SK-N-SH (cell line): ENCODE results near the gene EIF3D. TPM values are rescaled to one million over a fixed set of nuclear protein-coding genes. Genes with fewer than 3 reads are reported as not detected.
A peak's percentile ranks its signal among the peaks of the same experiment; 100 is the strongest.

Experiments
- CTCF ChIA-PET: fragments of 300-600, 350-600 bp; formaldehyde crosslinking; extraction: SDS; loops from one replicate; lab custom pipeline; 2021; lab: Yijun Ruan, JAX
- POLR2A ChIA-PET: fragments of 350-600 bp; sonication (Branson Sonifier 250); formaldehyde crosslinking; extraction: SDS; loops from one replicate; lab custom pipeline; 2020; ENCODE audit warnings: antibody characterized with exemption, inconsistent platforms; lab: Yijun Ruan, JAX
- DNase-seq: peaks from one replicate; pipeline ENCODE4 v3.0.0; 2012
- H2AFZ ChIP-seq: fragments of 200-600 bp; sonication (generic); 2 replicates; pipeline ENCODE4 v1.8.1; 2016; ENCODE audit warnings: antibody characterized with exemption, mild to moderate bottlenecking, low read depth
- H3F3A ChIP-seq: fragments of 200-600 bp; sonication (generic); replicated peaks from 2 replicates; pipeline ENCODE3; 2016; ENCODE audit warnings: antibody characterized with exemption, mild to moderate bottlenecking; ENCODE audit not compliant: insufficient read depth
- H3K27ac ChIP-seq, 2 experiments: fragments of 200-500 bp in 1 of 2; fragments of 200-600 bp in 1 of 2; sonication (Bioruptor generic) in 1 of 2; sonication (generic), shearing (Covaris generic) in 1 of 2; 2 replicates each; pipeline versions ENCODE4 v1.5.1 to v1.6.1; 2014 to 2016; ENCODE audit warnings: low read depth in 2 of 2, inconsistent platforms in 1 of 2, low read length in 1 of 2, mild to moderate bottlenecking in 1 of 2, mixed read lengths in 1 of 2
- H3K27me3 ChIP-seq: fragments of 200-600 bp; sonication (generic), shearing (Covaris generic); 2 replicates; pipeline ENCODE4 v1.6.1; 2016; ENCODE audit warnings: mixed run types; ENCODE audit not compliant: insufficient read depth
- H3K36me3 ChIP-seq, 2 experiments: fragments of 200-500 bp in 1 of 2; fragments of 200-600 bp in 1 of 2; sonication (Bioruptor generic) in 1 of 2; sonication (generic) in 1 of 2; replicated peaks in 1 of 2; 2 replicates each; pipeline versions ENCODE3 to v1.5.1; 2014 to 2016; ENCODE audit warnings: low read length in 1 of 2, mild to moderate bottlenecking in 1 of 2; ENCODE audit not compliant: insufficient read depth in 2 of 2, control insufficient read depth in 1 of 2
- H3K4me1 ChIP-seq, 2 experiments: fragments of 200-500 bp in 1 of 2; fragments of 200-600 bp in 1 of 2; sonication (Bioruptor generic) in 1 of 2; sonication (generic), shearing (Covaris generic) in 1 of 2; 2 replicates each; pipeline versions ENCODE4 v1.5.1 to v1.6.1; 2014 to 2016; ENCODE audit warnings: low read depth in 1 of 2, low read length in 1 of 2, mixed run types in 1 of 2; ENCODE audit not compliant: insufficient read depth in 2 of 2, control insufficient read depth in 1 of 2
- H3K4me2 ChIP-seq: fragments of 200-600 bp; sonication (generic), shearing (Covaris generic); 2 replicates; pipeline ENCODE4 v1.6.1; 2017; ENCODE audit warnings: mixed run types
- H3K4me3 ChIP-seq, 2 experiments: fragments of 200-500 bp in 1 of 2; fragments of 200-600 bp in 1 of 2; sonication (Bioruptor generic) in 1 of 2; sonication (generic), shearing (Covaris generic) in 1 of 2; 2 replicates each; pipeline versions ENCODE4 v1.5.1 to v1.8.1; 2014 to 2016; ENCODE audit warnings: low read depth in 2 of 2, inconsistent platforms in 1 of 2, low read length in 1 of 2, mild to moderate bottlenecking in 1 of 2, mixed read lengths in 1 of 2, moderate library complexity in 1 of 2
- H3K79me2 ChIP-seq: fragments of 200-600 bp; sonication (generic); 2 replicates; pipeline ENCODE4 v1.8.1; 2017; ENCODE audit warnings: mild to moderate bottlenecking; ENCODE audit not compliant: insufficient read depth
- H3K9ac ChIP-seq: fragments of 200-600 bp; sonication (generic); 2 replicates; pipeline ENCODE4 v1.6.1; 2017; ENCODE audit warnings: mixed run types
- H3K9me2 ChIP-seq: fragments of 200-600 bp; sonication (generic); 2 replicates; pipeline ENCODE4 v1.6.1; 2017; ENCODE audit warnings: mixed run types
- H3K9me3 ChIP-seq: fragments of 200-600 bp; sonication (generic); 2 replicates; pipeline ENCODE4 v1.6.1; 2017; ENCODE audit warnings: mixed run types, mild to moderate bottlenecking, moderate library complexity
- H4K20me1 ChIP-seq: fragments of 200-600 bp; sonication (generic); 2 replicates; pipeline ENCODE4 v1.6.1; 2017; ENCODE audit warnings: mild to moderate bottlenecking, mixed run types; ENCODE audit not compliant: insufficient read depth
- CHD2 ChIP-seq: fragments of 150-350 bp; IDR thresholded peaks from 2 replicates; pipeline ENCODE4 v1.6.1; 2018; ENCODE audit warnings: low read length; ENCODE audit not compliant: partially characterized antibody
- CTCF ChIP-seq: fragments of 200-600 bp; sonication (generic); IDR thresholded peaks from 2 replicates; pipeline ENCODE4 v1.6.1; 2017; ENCODE audit warnings: antibody characterized with exemption, mild to moderate bottlenecking, moderate library complexity
- ELF1 ChIP-seq: IDR thresholded peaks from 2 replicates; pipeline ENCODE4 v1.4.0; 2012
- EP300 ChIP-seq, 2 experiments: IDR thresholded peaks; 2 replicates each; pipeline versions ENCODE4 v1.4.0 to v1.6.1; 2012; ENCODE audit warnings: borderline replicate concordance in 1 of 2, low read depth in 1 of 2, low read length in 1 of 2
- EZH2phosphoT487 ChIP-seq: fragments of 200-600 bp; sonication (generic); IDR thresholded peaks from 2 replicates; pipeline ENCODE4 v1.6.1; 2017; ENCODE audit warnings: low read depth, mixed run types, mild to moderate bottlenecking, antibody characterized with exemption, moderate library complexity, borderline replicate concordance
- FOSL2 ChIP-seq: IDR thresholded peaks from 2 replicates; pipeline ENCODE4 v1.4.0; 2012; ENCODE audit warnings: low read depth, mild to moderate bottlenecking, moderate library complexity, borderline replicate concordance
- FOXJ3 ChIP-seq: sonication (generic); formaldehyde crosslinking; IDR thresholded peaks from 2 replicates; pipeline ENCODE4 v1.5.1; 2020; ENCODE audit warnings: mild to moderate bottlenecking, missing genetic modification reagents
- FOXM1 ChIP-seq: IDR thresholded peaks from 2 replicates; pipeline ENCODE4 v1.4.0; 2012; ENCODE audit warnings: low read depth, mild to moderate bottlenecking
- GABPA ChIP-seq: IDR thresholded peaks from 2 replicates; pipeline ENCODE4 v1.4.0; 2012; ENCODE audit warnings: low read depth, mild to moderate bottlenecking
- GATA2 ChIP-seq: sonication (generic); formaldehyde crosslinking; IDR thresholded peaks from 2 replicates; pipeline ENCODE4 v1.5.0; 2020; ENCODE audit warnings: mild to moderate bottlenecking, missing genetic modification reagents
- IRF3 ChIP-seq: fragments of 150-350 bp; IDR thresholded peaks from 2 replicates; pipeline ENCODE4 v1.6.1; 2016; ENCODE audit warnings: mild to moderate bottlenecking, low read depth, low read length
- JUND ChIP-seq: IDR thresholded peaks from 2 replicates; pipeline ENCODE4 v1.4.0; 2012
- MEF2A ChIP-seq: IDR thresholded peaks from 2 replicates; pipeline ENCODE4 v1.4.0; 2012; ENCODE audit warnings: low read depth, borderline replicate concordance
- MXI1 ChIP-seq: IDR thresholded peaks from 2 replicates; pipeline ENCODE4 v1.6.1; 2012; ENCODE audit warnings: mild to moderate bottlenecking, low read depth, low read length, improper control_type of control experiment
- NFIC ChIP-seq: IDR thresholded peaks from 2 replicates; pipeline ENCODE4 v1.4.0; 2012; ENCODE audit warnings: borderline replicate concordance
- NRF1 ChIP-seq: IDR thresholded peaks from 2 replicates; pipeline ENCODE4 v1.6.1; 2012; ENCODE audit warnings: low read depth, mild to moderate bottlenecking, low read length
- RAD21 ChIP-seq: IDR thresholded peaks from 2 replicates; pipeline ENCODE4 v1.6.1; 2012; ENCODE audit warnings: mild to moderate bottlenecking, low read length
- RCOR1 ChIP-seq: fragments of 150-350 bp; IDR thresholded peaks from 2 replicates; pipeline ENCODE4 v1.6.1; 2017; ENCODE audit warnings: antibody characterized with exemption, low read length
- RXRA ChIP-seq: IDR thresholded peaks from 2 replicates; pipeline ENCODE4 v1.4.0; 2012; ENCODE audit warnings: low read depth, mild to moderate bottlenecking, borderline replicate concordance
- SIN3A ChIP-seq: IDR thresholded peaks from 2 replicates; pipeline ENCODE4 v1.6.1; 2012; ENCODE audit warnings: low read depth, mild to moderate bottlenecking, low read length, moderate library complexity, borderline replicate concordance
- SMC3 ChIP-seq: IDR thresholded peaks from 2 replicates; pipeline ENCODE4 v1.6.1; 2012; ENCODE audit warnings: low read depth, low read length, improper control_type of control experiment
- TCF12 ChIP-seq: IDR thresholded peaks from 2 replicates; pipeline ENCODE4 v1.4.0; 2012
- USF1 ChIP-seq: IDR thresholded peaks from 2 replicates; pipeline ENCODE4 v1.4.0; 2012; ENCODE audit warnings: low read depth, borderline replicate concordance
- YY1 ChIP-seq: IDR thresholded peaks from 2 replicates; pipeline ENCODE4 v1.4.0; 2012; ENCODE audit warnings: low read depth, mild to moderate bottlenecking
- WGBS: methylation state at CpG from one replicate; pipeline ENCODE4 v1.1.6; 2017; ENCODE audit warnings: low lambda C conversion rate; 5-methylcytosine and 5-hydroxymethylcytosine counted together
- polyA plus RNA-seq, 3 experiments: library from polyadenylated mRNA; depleted of rRNA; stranded (reverse); fragments of >200 nt; gene quantifications; 2 replicates each; pipeline ENCODE4 v1.2.3, GENCODE V29; 2012
- TF ChIP-seq, protein P1 (sequence below): IDR thresholded peaks from 2 replicates; pipeline ENCODE4 v1.4.0; 2012; ENCODE audit warnings: low read depth
- TF ChIP-seq, protein P2 (sequence below): IDR thresholded peaks from 2 replicates; pipeline ENCODE4; 2012

Gene EIF3D
- polyA plus RNA-seq, 1 of the 3 experiments (the other 2 are of a cell fraction): 423 TPM

- no peaks in the 10 kb centered on the region for H3K9me2 ChIP-seq
- ChIA-PET POLR2A (no interaction called here), CTCF (interaction anchor here (0.6 to 4.4 kb wide), 37 partner anchors 8 to 454 kb away, joined by 3 to 61 read pairs (median 4); partner anchors contain the start of genes IFT27 and NCF4)
- H3K27me3 ChIP-seq: peaks cover 9% of the 10 kb centered on the region
- H3K79me2 ChIP-seq: no peaks in the 10 kb centered on the region
- H4K20me1 ChIP-seq: no peaks in the 10 kb centered on the region
- H3K4me2 ChIP-seq: no peak overlapping the region
- no peak overlapping the region for H3K27ac ChIP-seq
- TF ChIP-seq MEF2A: no peak
- peak; percentile 29; the same call in 1 of the 2 replicates for TF ChIP-seq MXI1
- TF ChIP-seq USF1: no peak
- TF ChIP-seq EZH2phosphoT487: no peak
- TF ChIP-seq GATA2 (CRISPR knock-in tag): no peak
- TF ChIP-seq GABPA: no peak
- no peak for TF ChIP-seq YY1
- no peak for TF ChIP-seq SIN3A
- TF ChIP-seq CHD2: peak; percentile 20
- no peak for TF ChIP-seq JUND
- peak; percentile 65 for TF ChIP-seq CTCF
- no peak for TF ChIP-seq ELF1
- TF ChIP-seq, protein P1, sequence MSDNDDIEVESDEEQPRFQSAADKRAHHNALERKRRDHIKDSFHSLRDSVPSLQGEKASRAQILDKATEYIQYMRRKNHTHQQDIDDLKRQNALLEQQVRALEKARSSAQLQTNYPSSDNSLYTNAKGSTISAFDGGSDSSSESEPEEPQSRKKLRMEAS: no peak
- peak; percentile 84 for TF ChIP-seq RAD21
- no peak for TF ChIP-seq RXRA
- no peak for TF ChIP-seq TCF12
- TF ChIP-seq FOXM1: no peak
- TF ChIP-seq EP300 (IDR thresholded peaks at IDR 0.05; ENCODE audit: borderline replicate concordance in 1 of 2, low read depth in 1 of 2, low read length in 1 of 2): no peak
- TF ChIP-seq FOXJ3: no peak
- TF ChIP-seq, protein P2, sequence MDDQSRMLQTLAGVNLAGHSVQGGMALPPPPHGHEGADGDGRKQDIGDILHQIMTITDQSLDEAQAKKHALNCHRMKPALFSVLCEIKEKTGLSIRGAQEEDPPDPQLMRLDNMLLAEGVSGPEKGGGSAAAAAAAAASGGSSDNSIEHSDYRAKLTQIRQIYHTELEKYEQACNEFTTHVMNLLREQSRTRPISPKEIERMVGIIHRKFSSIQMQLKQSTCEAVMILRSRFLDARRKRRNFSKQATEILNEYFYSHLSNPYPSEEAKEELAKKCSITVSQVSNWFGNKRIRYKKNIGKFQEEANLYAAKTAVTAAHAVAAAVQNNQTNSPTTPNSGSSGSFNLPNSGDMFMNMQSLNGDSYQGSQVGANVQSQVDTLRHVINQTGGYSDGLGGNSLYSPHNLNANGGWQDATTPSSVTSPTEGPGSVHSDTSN: no peak
- peak; percentile 51 for TF ChIP-seq SMC3
- no peak for TF ChIP-seq NRF1
- no peak for TF ChIP-seq NFIC
- TF ChIP-seq IRF3: no peak
- no peak for TF ChIP-seq RCOR1
- TF ChIP-seq FOSL2: no peak
- TF ChIP-seq, all 33 proteins: peak for 5
- WGBS: 22% methylated on average over 23 of the region's 23 CpGs
- Histone ChIP-seq H3K36me3 (no peaks in the 10 kb centered on the region), H2AFZ (peak overlapping the region; percentile 36; the same call in 1 of the 2 replicates), H3F3A (peaks cover 28% of the 10 kb centered on the region), H3K9ac (no peak overlapping the region), H3K4me1 (peaks cover 2% of the 10 kb centered on the region in 2 experiments; a peak in 1 of 4 replicates), H3K9me3 (no peaks in the 10 kb centered on the region), H3K4me3 (no peak overlapping the region)
- peak; percentile 86 for DNase-seq
Measured at GRCh38 chr22:36546092-36546804, 17.3 kb upstream of the EIF3D start.
